GM18517 (cell line): Measurements from ENCODE around the gene HHAT.
A peak's percentile ranks its signal among the peaks of the same experiment; 100 is the strongest.

Experiments used
- ATAC-seq: cut with Tn5 transposase; IDR thresholded peaks from one replicate; pipeline ENCODE4 v1.9.1; 2021; ENCODE audit warnings: mild to moderate bottlenecking, moderate library complexity; ENCODE audit not compliant: unreplicated experiment

The HHAT gene

GRCh38 chr1:210328746-210329503 is at the start of gene HHAT:
HHAT (plus strand) TSS chr1:210328902; CDS start chr1:210348976, 20,074 bp downstream.
- ATAC-seq: peak; percentile 36

DNA sequence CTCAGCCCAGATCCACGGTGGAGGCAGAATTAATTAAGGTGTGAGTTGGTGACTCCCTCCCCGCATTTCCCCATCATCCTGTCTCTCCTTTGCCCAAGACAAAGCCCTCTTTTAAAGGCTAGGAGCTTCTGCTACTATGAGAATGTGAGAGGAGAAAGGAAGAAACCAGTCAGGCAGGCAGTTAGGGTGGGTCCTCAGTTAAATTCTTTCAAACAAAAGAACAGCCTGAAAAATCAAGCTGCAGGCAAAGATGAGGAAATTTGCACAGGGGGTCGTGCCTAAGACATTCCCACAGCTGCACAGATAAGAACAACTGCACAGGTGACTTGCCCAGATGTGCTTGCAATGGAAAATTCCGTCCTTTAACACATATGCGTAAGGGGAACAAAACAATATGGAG is 48.5 kb upstream of the HHAT start:
- ATAC-seq: no peak

GRCh38 chr1:210288116-210288515 is 40.6 kb upstream of the HHAT start:
- ATAC-seq: no peak

DNA sequence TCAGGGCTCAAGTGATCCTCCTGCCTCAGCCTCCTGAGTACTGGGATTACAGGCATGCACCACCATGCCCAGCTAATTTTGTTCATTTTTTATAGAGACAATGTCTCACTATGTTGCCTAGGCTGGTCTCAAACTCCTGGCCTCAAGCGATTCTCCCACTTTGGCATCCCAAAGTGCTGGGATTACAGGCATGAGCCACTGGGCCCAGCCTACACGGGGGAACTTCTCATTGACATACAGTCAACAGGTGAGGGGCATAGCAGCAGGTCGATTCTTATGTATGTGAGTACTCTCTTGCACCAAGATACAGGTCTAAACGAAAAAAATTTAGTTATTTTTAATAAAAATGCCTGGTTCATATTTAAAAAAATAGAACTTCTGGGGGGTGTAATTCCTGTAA is 39.5 kb upstream of the HHAT start:
- ATAC-seq: no peak

DNA sequence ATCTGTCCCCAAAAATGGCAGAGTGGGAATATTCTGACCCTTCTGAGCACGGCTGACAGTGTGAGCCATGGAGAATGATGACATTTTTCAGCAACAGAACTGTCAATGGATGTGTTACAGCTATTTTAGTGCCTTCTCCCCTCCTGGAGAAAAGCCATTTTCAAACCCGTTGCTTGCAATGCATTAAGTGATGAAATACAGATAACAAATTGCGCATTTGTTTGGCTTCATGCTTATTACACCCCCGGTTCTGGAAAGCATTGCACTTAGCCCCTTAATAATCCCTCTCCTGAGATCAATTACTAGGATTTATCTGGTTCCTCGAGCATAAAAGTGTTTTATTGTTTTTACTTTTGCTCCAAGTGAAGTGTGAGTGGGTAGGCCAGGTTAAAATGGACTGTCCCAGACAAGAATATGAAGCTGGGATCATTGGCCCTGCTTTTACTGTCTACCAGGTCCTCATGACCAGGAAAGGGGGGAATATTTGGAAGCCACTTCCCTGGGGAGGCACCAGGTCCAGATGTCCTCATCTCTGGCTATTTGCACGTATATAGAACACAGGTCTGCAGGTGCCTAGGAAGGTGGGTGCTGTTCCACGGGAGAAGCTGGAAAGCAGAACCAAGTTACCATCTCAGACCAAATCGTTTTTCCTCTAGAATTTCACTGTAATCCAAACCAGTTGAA is 37.5 kb upstream of the HHAT start:
- no peak for ATAC-seq

- no peak for ATAC-seq
Observed at GRCh38 chr1:210291786-210292230, 36.9 kb upstream of the HHAT start.

GRCh38 chr1:210292231-210292871 is 36.4 kb upstream of the HHAT start:
- ATAC-seq: no peak

- ATAC-seq: no peak
Observed at GRCh38 chr1:210293171-210293607, 35.5 kb upstream of the HHAT start.

DNA sequence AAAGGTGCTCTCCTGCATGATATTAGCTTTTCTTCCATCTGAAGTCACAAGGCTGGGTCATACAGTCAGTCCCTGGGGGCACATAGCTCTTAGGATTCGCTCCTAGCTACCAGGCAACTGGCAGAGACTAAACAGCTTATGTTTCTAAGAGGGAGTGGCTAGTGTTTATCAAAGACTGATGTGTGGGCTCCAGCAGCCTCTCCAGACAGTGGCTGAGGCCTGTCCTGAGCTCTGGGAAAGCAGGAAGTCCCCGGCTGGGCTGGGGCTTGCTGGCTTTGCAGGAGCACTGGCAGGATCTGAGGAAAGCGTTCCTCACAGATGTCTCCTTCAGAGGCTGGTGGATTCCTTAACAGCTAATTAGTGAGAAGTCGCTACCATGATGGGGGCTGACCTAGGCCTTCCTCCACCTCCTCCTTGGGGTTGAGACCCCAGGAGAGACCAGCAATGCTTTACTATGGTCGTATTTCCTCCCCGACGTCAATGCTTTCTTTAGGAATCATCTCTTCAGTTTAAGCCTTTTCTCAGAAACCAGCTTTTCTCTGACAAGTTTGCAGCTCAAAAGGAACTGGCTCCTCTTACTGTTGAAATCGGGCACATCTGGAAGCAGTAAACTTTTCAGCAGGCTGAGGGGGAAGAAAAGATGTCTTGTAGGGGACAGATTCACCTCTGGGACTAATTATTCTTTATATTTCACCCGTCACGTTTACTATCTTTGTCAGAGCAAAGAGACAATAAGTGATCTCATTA is 33.5 kb upstream of the HHAT start:
- no peak for ATAC-seq

- no peak for ATAC-seq
Observed at GRCh38 chr1:210296682-210297081, 32.0 kb upstream of the HHAT start.

DNA sequence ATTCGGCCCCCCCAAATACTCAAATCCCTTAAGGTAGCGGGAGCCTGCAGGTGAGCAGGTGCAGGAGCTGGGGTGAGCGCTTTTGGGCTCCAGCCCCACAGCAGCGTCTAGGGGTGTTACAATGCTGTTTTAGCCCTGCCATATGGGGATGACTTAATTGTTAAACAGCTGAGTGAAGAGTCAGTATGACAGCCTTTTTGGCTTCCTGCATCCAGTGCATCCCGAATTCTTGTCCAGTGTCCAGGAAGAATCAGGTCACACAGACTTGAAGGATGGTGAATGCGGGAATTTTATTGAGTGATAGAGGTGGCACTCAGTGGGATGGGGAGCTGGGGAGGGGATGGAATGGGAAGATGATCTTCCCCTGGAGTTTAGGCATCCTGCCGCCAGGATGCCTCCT is 30.4 kb upstream of the HHAT start:
- no peak for ATAC-seq

DNA sequence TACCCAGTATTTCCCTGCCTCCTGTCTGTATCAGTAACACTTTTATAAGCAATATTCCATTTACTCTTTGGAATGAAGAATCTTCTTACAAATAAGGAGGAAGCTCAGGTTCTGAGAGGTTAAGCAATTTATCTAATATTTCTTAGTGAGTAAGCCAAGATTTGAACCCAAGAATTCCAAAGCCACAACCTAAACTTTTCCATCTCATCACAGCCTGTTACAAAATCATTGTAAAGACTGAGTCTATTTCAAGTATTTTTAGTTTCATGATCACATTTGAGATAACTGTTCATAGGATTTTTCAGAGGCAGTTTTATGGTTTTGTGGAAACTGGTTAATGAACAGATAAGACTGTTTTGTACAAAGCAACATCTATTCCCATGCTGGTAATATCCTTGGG is 29.8 kb upstream of the HHAT start:
- ATAC-seq: no peak

- ATAC-seq: no peak
Observed at GRCh38 chr1:210299501-210299900, 29.2 kb upstream of the HHAT start.

DNA sequence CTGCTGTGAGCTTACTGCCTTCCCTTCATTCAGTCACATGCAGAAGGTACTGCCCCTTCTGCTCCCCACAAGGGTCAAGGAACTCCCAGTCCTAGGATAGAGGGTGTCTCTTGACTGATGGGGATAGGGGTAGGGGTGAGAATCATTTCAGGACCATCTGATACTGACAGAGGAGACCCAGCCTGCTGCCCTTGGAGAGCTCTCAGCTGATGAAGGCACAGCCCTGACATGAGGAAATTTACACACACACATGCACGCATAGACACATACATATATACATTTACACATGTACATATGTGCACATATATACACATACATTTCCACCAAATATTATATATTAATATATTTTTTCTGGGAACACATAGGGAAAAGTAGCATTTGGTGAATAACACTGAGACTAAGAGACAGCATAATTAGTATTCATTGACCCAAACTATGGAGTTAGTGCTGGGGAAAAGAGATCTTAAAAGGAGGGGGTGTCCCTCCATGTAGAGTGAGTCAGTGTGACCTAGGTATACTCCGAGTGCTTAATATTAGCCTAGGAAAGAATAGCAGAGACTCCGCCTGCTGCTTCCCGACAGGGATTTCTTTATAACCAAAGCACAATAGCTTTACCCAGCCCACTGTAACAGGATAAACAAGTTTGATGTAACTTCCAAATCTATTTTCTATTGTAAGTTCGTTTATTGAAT is 27.6 kb upstream of the HHAT start:
- ATAC-seq: no peak

DNA sequence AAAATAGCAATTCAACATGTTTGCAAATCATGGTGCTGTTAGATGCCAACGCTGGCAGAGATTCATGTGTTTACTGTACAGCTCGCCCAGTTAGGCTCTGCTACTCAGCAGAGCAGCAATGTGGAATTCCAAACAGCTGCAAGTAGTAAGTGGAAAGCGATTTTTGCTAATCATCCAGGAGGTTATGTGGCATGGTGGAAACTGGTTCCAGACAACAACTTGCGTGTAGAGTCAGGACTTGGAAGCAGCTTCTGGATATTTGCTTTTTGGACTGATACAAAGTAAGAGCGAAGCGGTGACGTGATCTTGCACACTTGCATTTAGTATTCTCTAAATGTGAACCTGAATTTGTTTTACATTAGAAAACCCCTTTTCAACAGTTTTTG is 27.1 kb upstream of the HHAT start:
- no peak for ATAC-seq

GRCh38 chr1:210302501-210302900 is 26.2 kb upstream of the HHAT start:
- ATAC-seq: no peak

- no peak for ATAC-seq
Observed at GRCh38 chr1:210303391-210303790, 25.3 kb upstream of the HHAT start.

DNA sequence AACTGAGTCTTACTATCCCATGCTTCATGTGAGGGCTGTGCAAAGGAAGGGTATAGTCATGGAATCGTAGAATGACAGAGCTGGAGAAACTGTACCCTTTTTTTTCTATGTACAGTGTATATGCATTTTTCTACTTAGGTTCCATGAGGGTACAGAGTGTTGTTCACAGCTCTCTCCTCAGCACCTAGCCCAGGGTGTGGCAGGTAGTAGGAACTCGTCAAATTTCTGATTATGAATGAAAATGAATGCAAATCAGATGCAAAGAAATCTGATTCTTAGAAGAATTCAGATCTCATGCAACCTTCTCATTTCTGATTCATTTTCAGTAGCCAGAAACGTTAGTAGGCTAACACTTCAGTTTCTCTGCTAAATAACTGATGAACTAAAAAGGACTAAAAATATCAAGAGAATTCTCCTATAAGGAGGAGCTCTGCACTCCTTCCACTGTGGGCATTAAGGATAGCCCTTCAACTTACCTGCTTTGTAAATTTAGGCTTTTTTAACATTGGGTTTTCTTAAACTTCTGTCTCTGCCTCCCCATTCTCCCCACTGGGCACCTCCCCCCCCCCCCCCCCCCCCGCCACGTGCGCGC is 18.0 kb upstream of the HHAT start:
- no peak for ATAC-seq

- ATAC-seq: no peak
Observed at GRCh38 chr1:210311726-210312493, 16.8 kb upstream of the HHAT start.
